GM21515 (cell line): ENCODE results near the gene CHRNA9.
A peak's percentile ranks its signal among the peaks of the same experiment; 100 is the strongest.

Source experiments
- ATAC-seq: cut with Tn5 transposase; IDR thresholded peaks from one replicate; pipeline ENCODE4 v1.9.1; 2021; ENCODE audit not compliant: unreplicated experiment

Gene CHRNA9

DNA sequence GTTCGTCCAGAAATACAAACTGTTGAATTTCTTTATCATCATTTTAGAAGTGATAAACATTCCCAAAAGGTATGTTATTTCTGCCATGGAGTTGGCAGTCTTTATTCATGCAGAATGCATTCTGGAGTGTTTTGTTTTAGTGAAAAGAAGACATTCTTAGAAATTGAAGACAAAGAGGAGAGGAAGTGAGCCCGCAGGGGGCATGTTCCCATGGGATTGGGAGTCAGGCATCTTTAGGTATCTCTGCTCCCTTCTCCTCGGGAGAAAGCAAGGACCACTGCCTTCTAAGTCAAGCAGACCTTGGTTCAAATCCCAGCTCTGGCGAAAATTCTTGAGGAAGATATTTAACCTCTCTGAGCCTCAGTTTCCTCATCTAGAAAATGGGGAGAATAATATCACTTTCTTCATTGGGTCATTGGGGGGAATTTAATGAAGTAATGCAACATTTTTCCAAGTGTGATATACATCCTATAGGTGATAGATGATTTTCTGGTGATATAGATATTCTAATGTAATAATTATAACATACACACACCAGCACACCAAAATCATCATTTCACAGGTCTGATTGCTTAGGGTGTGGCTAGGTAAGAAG lies 26.5 kb upstream of the CHRNA9 start:
- no peak for ATAC-seq

DNA sequence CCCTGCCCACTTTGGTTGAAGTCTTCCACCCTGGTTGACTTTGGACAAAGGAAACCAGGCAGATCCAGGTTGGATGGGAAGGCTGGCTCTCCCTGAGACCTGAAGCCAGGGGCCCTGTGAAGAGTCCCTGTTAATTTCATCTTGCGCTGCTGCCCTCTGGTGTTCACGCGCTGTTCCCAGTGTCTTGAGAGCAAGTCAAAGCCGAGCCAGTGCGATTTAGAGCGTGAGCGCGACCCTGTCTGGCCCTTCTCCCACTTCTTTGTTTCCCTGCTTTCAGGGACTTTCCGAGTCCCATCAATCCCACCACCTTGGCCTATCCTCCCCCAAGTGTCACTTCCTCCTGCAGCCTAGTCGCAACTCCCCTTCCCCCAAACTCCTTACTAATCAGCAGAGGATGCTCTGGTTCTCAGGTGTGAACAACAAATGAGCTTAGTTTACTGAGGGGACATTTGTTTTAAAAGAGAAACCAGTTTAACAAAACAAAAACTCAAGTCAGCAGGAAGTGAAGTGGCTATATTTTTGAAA lies 25.8 kb upstream of the CHRNA9 start:
- peak; percentile 43 for ATAC-seq

DNA sequence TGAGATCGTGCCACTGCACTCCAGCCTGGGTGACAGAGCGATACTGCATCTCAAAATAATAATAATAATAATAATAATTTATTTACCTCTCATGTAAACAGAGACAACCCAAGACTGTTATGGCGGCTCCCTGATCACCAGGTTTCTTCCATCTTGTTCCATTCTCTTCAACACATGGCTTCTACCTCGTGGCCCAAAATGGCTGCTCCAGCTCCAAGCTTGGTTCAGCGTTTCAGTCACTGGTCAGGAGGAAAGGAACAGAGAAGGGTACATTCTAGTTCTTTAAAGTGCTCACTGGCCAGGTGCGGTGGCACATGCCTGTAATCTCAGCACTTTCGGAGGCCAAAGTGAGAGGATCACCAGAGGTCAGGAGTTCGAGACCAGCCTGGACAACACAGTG lies 24.9 kb upstream of the CHRNA9 start:
- ATAC-seq, result no peak

DNA sequence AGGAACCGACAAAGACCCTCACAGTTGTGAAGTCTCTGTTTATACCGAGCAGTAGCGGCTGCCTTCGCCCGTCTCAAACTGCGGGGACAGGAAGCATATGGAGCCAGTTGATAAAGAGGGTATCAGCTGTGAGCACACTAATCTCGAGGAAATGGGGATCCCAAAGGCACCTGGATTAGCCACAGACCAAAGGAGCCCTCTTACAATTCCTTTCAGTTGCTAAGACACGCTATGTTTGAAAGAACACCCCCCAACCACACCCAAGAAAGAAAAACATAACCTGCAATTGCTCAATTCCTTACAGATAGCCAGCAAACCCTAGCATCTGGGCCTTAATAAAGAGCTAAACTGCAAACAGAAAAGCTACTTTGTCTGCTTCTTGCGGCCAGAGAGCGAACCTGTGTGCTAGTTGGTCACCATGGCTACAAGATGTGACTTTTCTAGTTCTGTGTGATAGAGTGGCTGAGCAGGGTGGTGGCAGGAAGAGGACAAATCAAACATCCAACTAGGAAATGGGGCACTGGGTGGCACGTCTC lies 23.3 kb upstream of the CHRNA9 start:
- ATAC-seq, result no peak

DNA sequence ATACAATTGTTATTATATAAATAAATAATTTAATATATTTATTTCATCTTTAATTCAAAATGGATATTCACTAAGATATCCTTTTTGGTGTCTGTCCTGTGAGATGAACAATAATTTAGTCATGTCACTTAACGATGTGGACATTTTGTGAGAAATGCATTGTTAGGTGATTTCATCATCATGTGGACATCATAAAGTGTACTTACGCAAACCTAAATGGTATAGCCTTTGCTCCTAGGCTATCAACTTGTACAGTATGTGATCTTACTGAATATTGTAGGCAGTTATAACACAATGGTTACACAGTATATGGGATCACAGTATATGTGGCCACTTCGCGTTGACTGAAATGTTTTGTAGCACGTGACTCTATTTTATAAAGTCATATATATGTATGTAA lies 20.2 kb upstream of the CHRNA9 start:
- no peak for ATAC-seq

DNA sequence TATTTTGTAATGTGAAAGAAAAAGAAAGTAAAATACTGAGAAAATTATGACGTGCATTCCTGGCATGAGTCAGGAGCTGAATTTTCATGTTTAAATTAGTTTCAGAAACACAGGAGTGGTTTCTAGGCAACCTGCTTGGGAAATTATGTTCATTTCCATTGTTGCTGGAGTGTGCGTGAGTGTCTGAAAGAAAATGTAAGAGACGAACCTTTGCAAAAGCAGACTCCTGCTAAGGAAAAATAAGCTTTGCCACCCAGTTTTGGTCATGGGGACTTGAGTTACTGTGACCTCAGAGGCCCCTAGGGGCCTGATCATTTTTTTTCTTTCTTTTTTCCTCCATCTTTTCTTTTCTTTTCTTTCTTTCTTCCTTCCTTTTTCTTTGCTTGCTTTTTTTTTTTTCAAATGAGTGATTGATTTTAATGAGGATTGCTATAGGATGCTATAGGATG lies 18.8 kb upstream of the CHRNA9 start:
- no peak for ATAC-seq

DNA sequence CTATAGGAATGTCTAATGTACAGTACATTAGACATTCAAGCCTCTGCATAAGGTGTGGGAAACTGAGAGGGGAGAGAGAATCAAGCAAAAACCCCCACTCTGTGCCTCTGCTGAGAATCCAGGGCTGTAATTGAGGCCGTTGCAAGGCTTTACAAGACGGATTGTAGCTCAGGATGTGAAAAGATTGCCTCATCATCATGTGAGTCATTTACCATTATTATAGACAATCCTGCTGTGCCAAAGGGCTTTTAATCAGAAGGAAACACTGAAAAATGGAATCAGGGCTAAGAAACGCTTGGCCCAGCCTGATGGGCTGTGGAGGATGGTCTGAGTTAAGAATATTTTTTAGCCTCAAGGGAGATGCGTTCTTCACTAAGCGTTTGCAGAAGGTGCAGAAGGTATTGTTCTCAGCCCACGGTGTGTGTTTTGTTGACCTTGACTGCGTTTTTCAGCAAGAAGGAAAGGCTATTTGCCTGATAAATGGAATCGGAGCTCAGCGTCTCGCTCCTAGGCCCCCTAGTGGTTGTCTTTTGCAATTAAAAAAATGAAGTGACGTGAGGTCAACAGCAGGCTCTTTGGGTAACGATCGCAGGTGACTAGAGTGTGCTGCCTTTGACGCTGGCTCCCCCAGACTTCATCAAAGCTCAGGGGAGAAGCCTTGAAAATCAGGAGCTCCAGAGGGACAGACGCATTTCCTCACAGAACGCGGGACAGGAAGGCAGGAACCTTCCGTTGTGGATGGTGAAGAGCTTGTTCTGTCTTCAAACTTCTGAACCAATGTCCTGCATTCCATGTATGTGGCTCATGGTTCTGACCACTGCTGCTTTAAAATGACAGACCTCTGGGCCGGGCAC lies 18.1 kb upstream of the CHRNA9 start:
- no peak for ATAC-seq

DNA sequence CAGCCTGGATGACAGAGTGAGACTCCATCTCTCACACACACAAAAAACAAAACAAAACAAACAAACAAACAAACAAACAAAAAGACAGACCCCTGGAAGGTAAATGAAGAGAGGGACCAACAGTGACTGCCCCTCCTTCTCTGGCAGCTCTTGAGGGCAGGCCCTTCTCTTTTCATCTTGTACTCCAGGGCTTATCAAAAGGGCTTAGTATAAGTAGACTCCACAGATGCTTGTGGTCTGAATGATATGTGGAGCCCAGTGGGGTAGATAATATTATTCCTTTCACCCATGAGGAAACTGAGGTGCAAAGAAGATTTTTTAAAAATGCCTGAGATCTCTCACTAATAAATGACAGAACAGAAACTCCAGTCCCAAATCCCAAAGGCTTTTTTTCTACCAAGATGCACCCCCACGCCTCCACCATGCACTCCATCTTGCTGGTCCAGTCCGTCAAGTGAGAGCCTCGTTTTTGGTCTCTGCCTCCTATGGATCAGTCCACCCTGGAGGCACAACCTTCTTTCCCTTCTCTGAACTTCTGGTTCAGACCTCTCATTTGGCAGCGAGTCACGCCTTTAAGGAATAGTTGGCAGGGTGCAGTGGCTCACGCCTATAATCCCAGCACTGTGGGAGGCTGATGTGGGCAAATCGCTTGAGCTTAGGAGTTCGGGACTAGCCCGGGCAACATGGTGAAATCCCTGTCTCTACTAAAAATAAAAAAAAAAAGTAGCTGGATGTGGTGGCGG lies 17.0 kb upstream of the CHRNA9 start:
- ATAC-seq, result no peak

DNA sequence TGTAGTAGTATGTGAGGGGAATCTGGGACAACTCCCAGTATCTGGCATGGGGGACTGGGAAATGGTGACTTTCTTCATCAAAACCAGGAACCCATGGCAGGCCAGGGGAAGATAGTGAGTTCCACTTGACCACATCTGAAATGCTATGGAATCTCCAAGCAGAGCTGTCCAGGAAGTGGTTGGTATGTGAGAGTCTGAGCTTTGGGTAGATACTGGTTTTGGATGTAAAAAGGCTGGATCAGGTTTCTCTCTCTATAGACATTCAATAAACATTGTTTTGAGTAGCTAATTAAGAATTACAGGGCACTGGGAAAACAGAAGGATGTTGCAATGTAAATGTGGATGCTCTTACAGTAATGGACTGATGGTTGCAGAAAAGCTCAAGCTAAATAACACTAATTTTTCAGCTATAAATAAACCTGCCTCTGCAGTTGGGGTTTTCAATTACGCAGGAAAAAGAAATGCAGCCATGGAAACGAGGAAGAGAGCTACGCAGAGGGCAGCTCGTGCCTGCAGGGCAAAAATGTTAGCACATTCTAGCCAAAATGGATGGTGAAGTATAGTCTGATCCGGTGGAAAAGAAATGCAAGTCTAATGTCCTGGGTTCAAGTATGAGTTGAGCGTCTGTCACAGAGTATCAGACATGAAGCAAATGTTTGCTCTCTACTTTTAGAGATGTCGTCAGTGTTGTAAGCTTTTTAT lies 13.4 kb upstream of the CHRNA9 start:
- no peak for ATAC-seq

DNA sequence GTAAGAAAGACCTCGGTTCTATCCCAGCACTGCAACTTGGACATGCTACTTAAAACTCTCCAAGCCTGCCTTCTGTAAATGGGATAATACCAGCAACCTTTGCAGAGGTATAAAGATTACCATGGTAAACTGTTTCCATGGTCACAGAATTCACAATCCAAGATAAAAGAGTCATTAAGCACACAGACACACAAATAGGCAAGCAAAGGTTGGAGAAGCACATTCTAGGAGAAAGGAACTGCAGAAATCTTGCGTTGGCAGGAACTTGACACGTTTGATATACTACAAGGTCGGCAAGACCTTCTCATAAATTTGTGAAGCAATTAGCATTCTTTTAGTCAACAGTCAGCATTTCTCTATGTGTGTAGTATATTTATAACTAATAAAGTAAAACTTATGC lies 12.3 kb upstream of the CHRNA9 start:
- no peak for ATAC-seq

DNA sequence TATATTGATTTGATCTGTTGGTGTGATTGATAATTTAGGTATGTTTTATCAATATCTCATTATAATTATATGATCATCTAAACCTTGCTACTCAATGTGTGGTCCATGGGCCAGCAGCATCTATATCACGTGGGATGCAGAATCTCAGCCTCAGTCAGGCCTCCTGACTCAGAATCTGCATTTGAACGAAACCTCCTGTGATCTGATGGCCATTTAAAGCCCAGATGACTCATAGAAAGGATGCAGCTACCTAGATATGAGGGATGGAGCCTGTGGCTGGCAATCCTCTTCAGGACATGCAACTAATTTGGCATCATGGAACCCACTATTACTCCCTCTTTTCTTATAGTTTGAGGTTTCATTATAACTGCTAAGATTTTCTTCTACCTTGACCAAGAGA lies 11.3 kb upstream of the CHRNA9 start:
- no peak for ATAC-seq

DNA sequence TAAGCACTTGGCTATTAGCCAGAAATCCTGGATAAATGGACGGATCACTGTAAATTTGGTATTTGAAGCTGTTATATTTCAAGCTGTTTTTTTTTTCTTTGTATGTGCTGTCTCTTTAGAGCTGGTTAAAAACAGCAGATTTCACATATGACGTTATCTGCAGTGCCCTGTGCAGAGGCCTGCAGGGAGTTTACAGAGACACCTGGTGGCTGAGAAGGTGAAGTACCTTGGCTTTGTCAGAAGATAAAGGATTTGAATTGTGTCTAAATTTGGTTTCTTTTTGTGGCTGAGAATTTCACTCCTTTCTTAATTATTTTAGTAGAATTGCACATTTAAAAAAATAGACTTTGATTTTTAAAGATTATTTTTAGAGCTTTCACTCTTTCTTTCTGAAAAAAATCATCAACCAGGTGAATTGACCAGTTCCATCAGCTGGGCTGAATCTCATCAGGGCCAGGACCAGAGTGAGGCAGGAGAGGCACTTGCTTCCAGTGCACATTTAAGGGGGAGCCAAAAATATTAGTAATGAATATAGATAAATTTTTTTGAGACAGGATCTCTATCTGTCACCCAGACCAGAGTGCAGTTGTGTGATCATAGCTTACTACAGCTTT lies 9.6 kb upstream of the CHRNA9 start:
- ATAC-seq, result peak; percentile 86

DNA sequence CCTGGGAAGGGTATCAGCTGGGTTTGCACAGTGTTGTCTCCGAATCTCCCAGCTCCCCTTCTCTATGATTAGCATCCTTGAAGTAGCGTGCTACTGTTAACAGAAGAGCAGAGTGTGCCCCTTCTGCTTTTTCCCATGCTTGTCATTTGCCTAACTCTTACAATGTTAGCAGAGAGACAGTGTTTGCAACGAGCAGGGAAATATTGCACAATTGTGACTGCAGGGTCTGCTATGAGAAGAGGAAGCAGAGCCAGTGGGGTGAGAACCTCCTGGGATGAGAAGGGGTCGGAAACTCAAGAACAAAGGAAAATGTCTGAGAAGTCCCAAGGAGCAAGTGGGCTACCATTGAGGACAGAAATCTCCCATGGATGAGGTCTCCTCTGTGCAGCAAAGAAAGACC lies 7.8 kb upstream of the CHRNA9 start:
- ATAC-seq, result no peak

DNA sequence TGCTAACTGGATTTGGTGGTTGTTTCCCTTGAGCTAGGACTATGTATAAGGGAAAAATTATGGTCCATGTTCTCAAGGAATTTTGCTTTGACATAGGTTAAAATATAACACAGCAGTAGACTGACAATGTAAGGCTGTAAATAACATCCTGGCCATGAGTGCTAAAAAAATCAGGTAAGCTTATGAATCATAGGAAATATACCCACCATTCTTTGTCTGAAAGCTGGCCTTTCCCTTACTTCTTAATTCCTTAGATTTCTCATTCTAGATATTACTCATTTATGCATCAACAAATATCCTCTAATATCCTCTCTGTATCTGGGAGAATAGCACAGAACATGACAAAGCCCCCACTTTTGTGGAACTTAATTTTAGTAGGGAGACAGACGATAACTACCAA lies 6.8 kb upstream of the CHRNA9 start:
- ATAC-seq, result no peak

DNA sequence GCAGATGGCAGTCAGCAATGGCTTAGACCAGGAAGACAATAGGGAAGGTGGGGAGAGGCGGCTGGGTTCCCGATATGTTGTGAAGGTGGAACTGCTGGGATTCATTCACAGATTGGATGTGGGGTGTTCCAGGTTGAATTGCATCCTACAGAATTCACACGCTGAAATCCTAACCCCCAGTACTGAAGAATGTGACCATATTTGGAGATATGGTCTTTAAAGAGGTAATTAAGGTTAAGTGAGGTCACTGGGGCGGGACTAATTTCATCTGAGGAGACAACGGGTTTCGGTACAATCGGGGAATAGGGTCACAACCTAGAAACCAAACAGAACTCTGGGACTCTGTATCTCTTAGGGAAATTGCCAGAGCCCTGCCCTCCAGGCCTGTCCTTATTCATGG lies 5.3 kb upstream of the CHRNA9 start:
- no peak for ATAC-seq

DNA sequence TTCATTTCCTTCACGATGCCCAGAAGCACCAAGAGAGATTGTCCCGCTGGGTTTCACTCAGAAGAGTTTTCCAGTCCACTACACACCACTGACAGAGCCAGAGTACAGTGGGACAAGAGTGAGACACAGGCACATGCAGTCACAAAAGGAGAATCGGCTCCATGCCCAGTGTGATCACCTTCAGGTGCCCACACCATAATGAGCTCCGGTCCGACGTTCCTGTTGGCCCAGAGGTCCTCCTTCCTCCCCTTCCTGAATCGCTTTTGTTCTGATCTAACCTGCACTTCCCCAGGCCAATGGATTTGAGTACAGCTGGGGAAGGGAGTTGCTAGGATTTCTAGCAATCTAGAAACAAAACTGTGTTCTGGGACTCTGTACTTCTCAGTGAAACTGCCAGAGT lies 4.6 kb upstream of the CHRNA9 start:
- ATAC-seq, result no peak

DNA sequence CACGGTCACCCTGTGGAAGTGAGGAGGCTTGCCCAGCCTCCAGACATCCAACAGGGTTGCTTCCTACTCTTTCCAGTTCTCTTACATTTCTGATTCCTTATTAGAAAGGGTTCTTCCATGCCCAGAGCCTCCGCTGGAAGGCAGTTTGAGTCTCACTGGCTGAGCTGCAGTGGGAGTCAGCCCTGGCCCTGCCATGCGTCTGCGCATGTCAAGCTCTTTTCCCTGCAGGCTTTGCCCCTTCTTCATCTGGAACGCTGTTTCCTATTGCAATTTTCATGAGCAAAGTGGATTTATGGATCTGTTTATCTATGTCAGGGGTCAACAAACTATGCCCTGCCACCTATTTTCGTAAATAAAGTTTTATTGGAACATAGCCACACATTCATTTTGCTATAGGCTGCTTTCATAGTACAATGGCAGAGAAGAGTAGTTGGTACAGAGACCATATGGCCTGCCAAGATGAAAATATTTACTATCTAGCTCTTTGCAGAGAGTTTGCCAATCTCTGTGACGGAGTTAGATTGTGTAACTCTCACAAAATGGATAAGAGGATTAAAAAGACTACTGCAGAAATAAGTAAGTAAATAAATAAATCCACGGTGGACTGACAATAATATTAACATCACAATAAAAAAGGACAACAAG lies 3.9 kb upstream of the CHRNA9 start:
- no peak for ATAC-seq

DNA sequence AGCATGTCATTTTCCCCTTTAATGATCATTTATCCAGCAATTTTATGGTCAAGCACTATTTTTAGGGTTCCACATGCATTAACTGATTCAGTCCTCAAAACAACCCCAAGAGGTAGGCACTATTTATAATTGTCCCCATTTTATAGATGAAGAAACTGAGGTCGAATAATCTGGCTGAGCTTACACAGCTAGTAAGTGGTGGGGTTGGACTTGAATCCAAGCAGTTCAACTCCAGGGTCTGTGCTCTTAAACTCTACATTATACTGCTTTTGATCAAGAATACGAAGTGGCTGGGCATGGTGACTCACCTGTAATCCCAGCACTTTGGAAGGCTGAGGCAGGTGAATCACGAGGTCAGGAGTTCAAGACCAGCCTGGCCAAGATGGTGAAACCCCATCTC lies 3.2 kb upstream of the CHRNA9 start:
- ATAC-seq, result no peak

DNA sequence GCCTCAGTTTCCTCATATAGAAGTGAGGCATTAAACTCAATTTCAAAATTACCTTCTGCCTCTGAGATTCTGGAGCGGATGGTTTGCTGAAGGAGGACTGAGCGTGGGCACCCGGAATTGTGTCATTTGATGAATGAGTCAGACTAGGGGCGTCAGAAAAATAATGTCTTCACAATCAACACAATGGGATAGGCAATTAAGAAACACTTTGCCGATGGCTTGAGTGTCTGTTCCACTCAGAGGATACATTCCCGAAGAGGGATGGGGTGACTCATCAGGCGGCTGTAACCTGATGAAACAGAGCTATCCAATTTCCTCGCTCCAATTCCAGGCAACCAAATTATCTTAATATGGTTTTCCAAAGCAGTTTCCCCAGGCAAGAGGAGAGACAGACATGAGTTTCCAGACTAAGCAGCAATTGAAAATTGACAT lies 1.2 kb upstream of the CHRNA9 start:
- no peak for ATAC-seq

DNA sequence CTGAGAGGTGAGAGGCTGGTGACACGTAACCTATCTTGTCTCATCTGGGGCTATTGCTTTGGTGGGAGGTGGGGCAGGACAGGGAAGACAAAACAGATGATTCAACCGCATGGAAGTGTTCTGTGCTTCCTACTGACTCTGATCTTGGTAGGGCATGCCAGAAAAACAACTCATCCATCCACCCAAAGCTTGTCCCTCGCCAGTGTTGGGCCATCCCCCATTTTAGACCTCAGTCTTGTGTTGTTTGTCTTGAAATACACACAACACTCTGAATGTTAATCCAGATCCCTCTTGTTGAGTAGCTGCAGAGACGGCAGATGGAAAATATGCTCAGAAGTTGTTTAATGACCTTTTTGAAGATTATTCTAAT lies 377 bp downstream of the CHRNA9 start:
- ATAC-seq, result no peak
